DMS 273 treated with DMSO at 0.1 percent for 48 hours (cell line): ENCODE results near the gene CNKSR2.

ENCODE experiments used
- DNase-seq: peaks from one replicate; lab custom pipeline; 2025; lab: John Stamatoyannopoulos, UW

Gene CNKSR2

GRCh38 chrX:21612154-21612553 is 237.9 kb downstream of the CNKSR2 start:
- DNase-seq: no peak

DNA sequence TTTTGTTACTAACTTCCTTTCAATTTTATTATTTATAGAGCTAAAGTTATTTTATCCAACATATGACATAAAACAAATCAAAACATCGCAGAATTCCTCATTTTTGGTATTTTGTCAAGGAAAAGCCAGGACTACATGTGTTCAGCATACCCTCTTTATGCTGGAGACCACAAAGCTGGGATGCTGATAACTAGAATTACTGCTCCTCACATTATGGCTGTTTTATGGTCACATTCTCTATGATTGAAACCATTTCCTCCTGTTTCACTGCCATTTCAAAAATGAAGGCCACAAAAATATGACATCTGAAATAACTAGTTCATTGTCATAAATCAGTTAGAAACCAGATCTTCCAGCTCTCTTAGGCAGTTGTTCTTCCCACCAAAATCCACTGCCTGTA is 242.2 kb downstream of the CNKSR2 start:
- no peak for DNase-seq

GRCh38 chrX:21620234-21620633 is 246.0 kb downstream of the CNKSR2 start:
- DNase-seq: no peak

- no peak for DNase-seq
Observed at GRCh38 chrX:21623778-21624501, 249.7 kb downstream of the CNKSR2 start.

DNA sequence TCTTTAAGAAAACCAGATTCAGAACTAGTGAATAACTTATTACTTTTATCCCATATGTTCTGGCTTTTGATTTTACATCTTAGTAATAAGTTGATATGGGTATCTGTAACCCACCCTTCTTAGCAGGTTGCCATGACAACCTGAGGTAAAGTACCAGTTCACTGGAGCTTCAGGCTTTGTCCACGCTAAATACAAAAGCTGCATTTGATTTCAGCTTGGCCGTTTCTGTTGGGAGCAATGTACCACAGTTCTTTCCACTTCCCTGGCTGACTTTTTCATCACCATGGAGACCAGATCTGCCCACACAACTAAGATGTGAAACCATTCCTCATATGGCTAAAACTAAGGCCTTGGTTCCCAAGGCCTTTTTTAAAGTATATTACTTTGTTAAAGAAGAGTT is 257.8 kb downstream of the CNKSR2 start:
- DNase-seq: no peak

DNA sequence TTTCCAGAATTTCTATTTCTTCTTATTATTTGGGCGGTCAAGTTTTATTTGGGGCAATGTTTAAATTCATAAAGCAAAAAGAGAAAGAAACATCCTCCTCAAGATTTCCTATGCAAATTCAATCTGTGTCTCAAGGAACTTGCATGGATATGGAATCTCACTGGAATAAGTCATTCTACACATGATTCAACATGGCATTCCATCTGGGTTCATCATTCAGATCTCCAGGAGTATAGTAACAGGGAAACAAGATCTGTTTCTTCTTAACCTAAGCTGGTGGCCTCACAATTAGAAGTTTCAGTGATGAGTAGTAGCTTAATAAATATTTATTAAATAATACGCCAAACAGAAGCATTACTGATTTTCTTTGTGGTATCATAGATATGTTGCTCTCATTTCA is 264.1 kb downstream of the CNKSR2 start:
- DNase-seq: no peak

DNA sequence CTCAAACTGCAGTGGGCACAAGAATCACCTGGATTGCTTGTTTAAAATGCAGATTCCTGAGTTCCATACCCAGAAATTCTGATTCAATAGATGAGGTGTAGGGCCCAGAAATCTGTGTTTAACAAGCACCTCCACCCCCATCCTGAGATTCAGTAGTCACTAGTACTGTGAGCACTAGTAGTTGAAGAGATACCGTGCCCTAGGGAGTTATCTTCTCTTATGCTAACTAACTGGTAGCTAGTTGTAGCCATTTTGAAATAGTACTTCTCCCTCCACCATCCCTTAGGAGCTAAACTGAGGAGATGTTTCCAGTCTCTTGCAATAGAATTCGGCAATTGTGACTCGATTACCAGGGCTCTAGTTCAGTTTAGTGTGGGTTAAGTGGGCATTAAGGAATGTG is 265.6 kb downstream of the CNKSR2 start:
- DNase-seq: no peak

DNA sequence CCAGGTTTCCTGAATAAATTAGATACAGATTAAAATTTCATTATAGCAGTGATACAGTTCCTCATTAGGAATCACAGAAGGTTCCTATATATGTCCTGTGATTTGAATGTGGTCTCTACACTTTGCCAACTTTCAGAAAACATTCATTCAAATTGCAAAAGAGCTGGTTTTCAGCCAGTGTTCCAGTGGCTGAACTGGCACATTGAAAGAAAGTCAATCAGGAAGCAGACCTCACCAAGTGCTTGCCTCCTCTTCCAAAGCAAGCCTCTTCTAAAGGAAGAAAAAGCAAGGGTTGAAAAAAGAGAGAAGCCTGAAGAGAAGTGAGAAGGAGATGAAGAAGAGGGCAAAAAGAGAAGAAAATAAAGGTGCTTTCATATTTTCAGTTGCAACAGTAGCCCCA is 271.2 kb downstream of the CNKSR2 start:
- no peak for DNase-seq

- no peak for DNase-seq
Observed at GRCh38 chrX:21645886-21646285, 271.7 kb downstream of the CNKSR2 start.

- no peak for DNase-seq
Observed at GRCh38 chrX:21655901-21656586, 281.8 kb downstream of the CNKSR2 start.

DNA sequence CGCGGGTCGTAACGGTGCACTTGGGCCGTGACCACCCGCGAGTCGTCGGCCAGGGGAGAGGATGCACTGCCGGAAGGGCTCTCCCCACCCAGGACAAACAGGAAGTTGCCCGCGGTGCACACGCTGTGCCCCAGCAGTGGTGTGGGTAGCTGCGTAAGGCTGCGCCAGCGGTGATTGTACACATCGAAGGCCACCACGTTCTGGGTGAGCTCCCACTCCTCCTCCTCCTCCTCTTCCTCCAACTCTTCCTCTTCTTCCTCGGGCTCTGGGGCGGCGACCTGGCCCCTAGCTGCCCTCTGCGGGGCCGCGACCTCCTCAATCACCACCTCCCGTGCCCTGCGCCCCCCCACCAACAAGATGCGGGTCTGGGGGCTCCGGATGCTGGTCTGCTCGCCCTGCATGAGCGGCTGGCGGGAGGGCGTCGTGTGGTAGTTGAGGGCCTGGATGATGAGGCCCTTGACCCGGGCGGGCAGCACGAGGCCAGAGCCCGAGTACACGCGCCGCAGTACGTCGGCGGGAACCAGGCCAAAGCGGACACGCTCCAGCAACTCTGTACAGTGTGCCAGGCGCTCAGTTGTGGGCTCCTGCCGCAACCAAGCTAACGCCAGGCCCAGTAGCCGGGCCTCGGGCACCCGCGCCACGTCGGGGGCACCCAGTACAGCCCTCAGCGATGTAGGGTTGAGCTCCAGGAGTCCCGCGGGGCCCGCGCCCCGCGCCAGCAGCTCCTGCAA is 282.5 kb downstream of the CNKSR2 start:
- no peak for DNase-seq

GRCh38 chrX:21657318-21658151 is 283.3 kb downstream of the CNKSR2 start:
- DNase-seq: no peak

DNA sequence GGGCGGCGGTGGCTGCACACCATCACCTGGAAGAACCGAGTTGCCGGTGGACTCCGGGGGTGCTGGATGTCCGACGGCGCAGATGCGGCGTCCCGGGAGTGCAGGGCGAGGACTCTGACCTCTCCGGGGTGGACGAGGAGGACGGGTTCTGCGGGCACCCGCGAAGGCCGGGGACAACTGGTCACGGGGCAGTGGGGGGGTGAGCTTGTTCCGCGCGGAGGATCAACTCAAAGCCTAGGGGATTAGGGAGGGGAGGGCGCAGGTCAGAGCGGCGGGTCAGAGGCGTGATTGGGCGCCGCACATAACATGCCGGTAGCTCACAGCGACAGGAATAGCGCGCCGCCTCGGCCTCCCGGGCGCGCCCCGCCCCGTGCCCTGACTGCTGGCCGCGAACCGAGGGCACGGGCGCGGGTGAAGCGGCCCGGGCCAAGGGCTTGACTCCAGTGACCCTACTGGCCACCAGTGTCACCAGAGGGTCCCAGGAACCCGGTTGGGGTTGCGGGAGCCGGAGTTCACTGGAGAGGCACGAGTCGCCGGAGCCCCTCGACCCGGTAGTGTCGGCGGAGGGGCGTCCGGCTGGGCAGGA is 284.0 kb downstream of the CNKSR2 start, which contains the start of gene KLHL34:
Gene KLHL34 (minus strand): TSS at position 179 of the 586 bp plus-strand sequence. CDS start 542 bp downstream, outside the sequence.
- DNase-seq: no peak

DNA sequence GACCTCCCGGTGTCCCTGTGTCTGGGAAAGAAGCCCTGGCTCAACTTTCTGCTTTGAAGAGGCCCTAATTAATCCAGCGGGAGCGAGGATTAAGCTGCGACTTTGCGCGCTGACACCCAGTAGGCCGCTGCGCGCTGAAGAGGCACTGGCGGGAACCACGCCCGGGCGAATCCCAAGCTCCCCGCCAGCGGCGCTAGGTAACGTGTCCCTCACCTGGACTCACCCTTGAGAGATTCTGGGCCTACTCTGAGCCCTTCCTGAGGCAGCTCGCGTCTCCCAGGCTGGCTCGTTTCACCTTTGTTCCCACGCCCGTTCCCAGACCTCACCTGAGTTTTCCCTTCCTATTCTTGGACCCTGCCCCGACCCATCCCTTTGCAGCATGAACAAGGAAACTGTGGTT is 284.5 kb downstream of the CNKSR2 start:
- no peak for DNase-seq

- DNase-seq: no peak
Observed at GRCh38 chrX:21659320-21659719, 285.1 kb downstream of the CNKSR2 start.

GRCh38 chrX:21660156-21660555 is 285.9 kb downstream of the CNKSR2 start:
- no peak for DNase-seq

GRCh38 chrX:21661316-21661715 is 287.1 kb downstream of the CNKSR2 start:
- no peak for DNase-seq

GRCh38 chrX:21662761-21663160 is 288.5 kb downstream of the CNKSR2 start:
- DNase-seq: no peak

DNA sequence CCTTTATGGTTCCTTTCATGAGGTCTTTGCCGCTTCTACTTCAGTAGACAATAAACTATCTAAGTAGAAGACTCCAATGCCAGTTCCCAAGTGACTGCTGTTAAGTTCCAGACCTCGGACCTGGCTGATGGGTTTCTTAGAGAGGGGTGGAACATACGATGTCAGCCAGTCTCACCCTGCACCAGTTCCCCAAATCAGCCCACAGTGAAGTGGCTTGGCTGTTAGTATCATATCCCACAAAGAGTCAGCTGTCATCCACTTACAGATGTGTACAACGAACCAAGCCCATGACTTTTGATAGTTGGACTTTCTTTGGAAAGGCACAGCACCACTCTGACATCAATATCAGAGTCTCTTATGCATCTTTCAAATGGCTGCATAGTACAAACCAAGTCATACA is 292.0 kb downstream of the CNKSR2 start:
- no peak for DNase-seq

GRCh38 chrX:21666679-21667078 is 292.5 kb downstream of the CNKSR2 start:
- DNase-seq: no peak

- no peak for DNase-seq
Observed at GRCh38 chrX:21674430-21675186, 300.4 kb downstream of the CNKSR2 start.
